NCI-H1417 treated with DMSO at 0.1 percent for 48 hours (cell line): Measurements from ENCODE around the gene CYP1A2.
"Not testable (repeated sequence)": the region's sequence is repeated elsewhere in the genome, so short reads cannot be mapped to it uniquely, and the experiment has no call there.

Experiments
- DNase-seq: peaks from one replicate; lab custom pipeline; 2025; lab: John Stamatoyannopoulos, UW

CYP1A2 gene

DNA sequence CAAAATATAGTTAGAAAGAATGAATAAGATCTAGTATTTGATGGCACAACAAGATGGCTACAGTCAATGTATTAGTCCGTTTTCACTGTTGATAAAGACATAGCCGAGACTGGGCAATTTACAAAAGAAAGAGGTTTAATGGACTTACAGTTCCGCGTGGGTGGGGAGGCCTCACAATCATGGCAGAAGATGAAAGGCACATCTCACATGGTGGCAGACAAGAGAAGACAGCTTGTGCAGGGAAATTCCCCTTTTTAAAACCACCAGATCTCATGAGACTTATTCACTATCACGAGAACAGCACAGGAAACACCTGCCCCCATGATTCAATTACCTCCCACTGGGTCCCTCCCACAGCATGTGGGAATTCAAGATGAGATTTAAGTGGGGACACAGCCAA lies 10.4 kb upstream of the CYP1A2 start:
- not testable (repeated sequence) for DNase-seq

DNA sequence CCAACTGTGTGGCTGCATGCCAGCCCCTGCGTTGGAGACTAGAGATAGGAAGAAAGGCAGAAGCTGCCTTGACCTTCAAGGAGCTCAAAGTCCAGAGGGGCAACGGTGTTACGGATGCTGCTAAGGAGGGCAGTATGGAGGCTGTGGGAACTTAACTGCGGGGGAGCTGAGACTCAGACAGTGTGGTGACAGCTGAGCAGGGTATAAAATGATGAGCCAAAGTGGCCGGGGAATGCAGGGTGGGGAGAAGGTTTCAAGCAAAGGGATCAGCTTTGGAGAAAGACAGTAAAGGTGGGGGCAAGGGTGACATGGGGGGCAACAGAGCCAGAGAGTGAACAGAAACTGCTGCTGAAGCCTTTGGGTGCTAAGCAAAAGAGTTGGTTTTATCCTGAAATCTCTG lies 6.2 kb upstream of the CYP1A2 start:
- DNase-seq: no peak

- no peak for DNase-seq
Observed at GRCh38 chr15:74746389-74746788, 2.3 kb upstream of the CYP1A2 start.

- no peak for DNase-seq
Observed at GRCh38 chr15:74749832-74750231, 1.2 kb downstream of the CYP1A2 start.

- DNase-seq: no peak
Observed at GRCh38 chr15:74750751-74751150, 2.1 kb downstream of the CYP1A2 start.

GRCh38 chr15:74752011-74752410 lies 3.4 kb downstream of the CYP1A2 start:
- no peak for DNase-seq

GRCh38 chr15:74752531-74752930 lies 3.9 kb downstream of the CYP1A2 start:
- no peak for DNase-seq

DNA sequence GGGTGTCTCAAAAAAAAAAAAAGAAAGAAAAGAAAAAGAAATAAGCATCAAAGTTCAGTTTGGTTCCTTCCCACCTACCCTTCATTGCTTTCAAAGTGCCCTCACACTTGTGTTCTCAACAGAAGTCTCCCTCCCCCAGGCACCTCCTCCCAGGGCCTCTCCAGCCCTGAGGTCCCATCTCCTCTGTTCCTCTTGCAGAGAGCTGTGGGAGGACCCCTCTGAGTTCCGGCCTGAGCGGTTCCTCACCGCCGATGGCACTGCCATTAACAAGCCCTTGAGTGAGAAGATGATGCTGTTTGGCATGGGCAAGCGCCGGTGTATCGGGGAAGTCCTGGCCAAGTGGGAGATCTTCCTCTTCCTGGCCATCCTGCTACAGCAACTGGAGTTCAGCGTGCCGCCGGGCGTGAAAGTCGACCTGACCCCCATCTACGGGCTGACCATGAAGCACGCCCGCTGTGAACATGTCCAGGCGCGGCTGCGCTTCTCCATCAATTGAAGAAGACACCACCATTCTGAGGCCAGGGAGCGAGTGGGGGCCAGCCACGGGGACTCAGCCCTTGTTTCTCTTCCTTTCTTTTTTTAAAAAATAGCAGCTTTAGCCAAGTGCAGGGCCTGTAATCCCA lies 6.1 kb downstream of the CYP1A2 start:
- DNase-seq: no peak

GRCh38 chr15:74758736-74759135 lies 10.1 kb downstream of the CYP1A2 start:
- no peak for DNase-seq

DNA sequence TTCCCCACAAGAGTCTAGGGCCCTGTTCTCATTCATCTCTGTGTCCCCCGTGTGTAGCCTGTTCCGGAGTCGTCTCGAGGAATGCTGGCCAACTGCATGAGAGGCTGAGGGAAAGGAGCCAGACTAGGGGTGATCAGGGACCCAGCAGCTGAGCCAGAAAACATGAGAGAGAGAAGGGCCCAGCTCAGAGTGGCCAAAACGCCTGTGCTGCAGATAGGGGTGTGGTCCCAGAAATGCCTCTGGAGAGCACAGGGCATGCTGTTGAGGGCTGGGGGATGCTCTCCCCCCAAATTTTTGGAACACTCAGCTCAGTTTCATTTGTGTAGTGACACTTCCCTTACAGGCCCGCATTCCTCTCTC lies 14.1 kb downstream of the CYP1A2 start:
- no peak for DNase-seq

DNA sequence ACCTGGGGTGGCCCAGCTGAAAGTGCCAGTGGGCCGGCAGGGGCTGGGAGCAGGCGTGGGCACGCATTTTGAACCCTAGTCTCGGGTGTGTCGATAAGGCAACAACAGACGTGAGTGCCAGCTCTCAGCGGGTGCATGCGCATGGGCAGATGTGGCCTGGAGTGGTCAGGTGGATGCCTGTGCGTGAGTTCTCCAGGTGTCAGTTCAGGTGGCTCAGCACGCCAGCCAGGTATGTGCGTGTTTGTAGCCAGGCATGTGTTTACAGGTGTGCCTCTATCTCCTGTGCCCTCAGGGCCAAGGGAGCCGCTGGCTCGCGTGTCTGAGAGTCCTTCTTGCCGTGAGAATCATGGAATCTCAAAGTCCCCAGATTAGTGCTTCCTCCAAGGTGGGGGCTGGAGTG lies 14.8 kb downstream of the CYP1A2 start:
- DNase-seq: no peak

- DNase-seq: no peak
Observed at GRCh38 chr15:74767167-74768098, 18.8 kb downstream of the CYP1A2 start.

DNA sequence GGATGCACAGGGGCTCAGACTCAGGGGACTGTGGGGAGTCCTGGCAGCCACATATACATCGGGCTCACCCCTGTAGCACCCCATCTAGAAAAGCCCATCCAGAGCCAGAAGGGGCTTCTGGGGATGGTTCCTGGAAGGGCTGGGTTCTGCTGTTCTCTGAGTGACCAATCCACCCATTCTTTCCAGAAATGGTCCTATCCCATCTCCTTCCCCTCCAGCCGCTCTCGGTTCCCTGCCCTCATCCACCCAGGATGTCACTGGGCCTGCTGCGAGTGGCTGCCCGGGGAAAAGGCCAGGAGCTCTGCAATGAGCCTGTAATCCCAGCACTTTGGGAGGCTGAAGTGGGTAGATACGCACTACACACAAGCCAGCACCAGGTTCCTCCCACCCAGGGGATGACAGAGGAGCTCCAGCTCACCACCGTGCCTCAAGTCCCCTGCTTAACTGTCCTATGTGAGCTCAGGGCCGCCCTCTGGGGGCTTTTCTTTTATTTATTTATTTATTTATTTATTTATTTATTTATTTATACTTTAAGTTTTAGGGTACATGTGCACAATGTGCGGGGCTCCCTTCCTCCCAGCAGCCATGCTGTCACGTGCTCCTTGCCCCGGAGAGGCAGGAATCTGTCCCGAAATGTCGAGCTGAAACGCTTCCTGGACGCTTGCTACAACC lies 19.6 kb downstream of the CYP1A2 start:
- DNase-seq: no peak

GRCh38 chr15:74768771-74769342 lies 20.2 kb downstream of the CYP1A2 start:
- no peak for DNase-seq

DNA sequence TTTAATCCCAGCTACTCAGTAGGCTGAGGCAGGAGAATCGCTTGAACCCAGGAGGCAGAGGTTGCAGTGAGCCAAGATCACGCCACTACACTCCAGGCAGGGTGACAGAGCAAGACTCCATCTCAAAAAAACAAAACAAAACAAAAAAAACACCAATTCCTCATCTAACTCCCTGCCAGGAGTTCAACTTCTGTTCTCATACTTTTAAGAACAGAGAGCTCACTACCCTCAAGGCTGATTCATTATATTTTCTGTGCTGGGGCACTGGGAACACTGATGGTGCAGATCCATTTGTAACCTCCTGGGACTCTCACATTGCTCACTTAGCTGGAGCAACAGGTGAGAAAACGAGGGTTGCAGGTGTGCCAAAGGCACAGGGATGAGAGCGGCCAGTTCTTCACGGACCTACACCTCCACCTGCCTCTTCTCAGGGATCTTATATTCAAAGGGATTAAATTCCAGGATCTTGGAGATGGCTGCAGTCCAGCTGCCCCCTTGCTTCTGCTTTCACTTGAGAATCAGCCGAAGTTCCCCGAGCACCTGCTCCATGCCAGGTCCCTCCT lies 20.9 kb downstream of the CYP1A2 start:
- no peak for DNase-seq

GRCh38 chr15:74770211-74770903 lies 21.7 kb downstream of the CYP1A2 start:
- DNase-seq: no peak

DNA sequence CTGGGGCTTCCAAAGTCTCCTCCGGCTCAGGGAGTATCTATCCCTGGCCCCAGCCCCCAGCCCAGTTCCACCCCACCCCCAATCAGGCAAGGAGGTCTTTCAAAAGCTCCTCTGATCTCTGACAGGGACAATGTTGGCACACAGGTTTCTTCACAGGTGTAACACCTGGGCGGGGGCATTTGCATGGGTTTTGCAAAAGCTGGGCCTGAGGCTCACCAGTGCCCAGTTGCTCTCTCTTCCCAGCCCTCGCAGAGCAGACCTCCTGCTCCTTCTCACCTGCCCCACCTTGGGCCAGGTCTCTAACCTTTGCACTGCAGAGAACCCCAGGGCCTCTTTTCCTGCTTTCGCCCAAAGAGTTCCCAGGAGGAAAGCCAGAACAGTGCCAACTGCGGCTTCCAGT lies 24.7 kb downstream of the CYP1A2 start:
- no peak for DNase-seq

DNA sequence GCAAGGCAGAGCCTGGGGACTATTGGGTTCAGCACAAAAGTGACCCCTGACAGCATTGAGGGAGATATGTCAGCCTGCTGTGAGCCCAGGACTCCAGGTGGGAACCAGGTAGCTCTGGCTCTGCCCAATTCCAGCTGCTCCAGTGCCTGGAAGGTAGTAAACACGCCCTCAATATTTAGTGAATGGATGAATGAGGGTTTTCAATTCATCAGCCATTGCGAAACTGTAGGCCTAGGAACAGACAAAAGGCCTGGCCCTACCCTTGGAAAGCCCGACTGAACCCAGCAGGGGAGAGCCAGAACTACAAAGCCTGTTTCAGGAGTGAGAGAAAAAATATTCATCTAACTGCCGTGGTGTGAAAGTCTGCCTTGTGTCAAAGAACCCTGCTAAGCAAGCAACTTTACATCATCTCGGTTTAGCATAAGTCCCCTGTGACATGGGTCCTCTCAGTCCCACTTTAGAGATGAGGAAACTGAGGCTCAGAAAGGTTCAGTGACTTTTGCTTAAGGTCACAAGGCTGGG lies 25.1 kb downstream of the CYP1A2 start:
- no peak for DNase-seq

DNA sequence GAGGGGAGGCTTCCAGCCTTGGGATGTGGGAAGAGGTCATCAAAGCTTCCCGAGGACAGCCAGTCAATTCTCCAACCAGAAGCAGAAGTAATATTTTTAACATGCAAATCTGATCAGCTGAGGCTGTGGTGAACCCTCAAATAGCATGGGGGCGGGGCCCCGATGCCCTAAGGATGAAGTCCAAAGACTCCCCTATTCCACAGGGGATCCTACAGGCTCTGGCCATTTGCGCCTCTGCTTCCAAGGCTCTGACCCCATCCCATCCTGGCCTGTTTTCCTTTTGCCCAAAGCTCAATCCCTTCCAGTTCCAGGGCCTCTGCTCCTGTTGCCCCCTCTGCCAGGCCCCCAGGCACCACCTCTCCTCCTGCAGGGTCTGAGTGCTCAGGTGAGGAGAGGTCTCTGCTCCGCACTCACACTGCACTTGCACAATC lies 26.5 kb downstream of the CYP1A2 start:
- no peak for DNase-seq

- DNase-seq: no peak
Observed at GRCh38 chr15:74775894-74776293, 27.2 kb downstream of the CYP1A2 start.
